ENCODE measurements around the gene SRPK1.
"Not testable (repeated sequence)": the region's sequence is repeated elsewhere in the genome, so short reads cannot be mapped to it uniquely, and the experiment has no call there.

The SRPK1 gene

GRCh38 chr6:35909571-35909970 is 11.3 kb downstream of the SRPK1 start:
- Histone ChIP-seq H3K36me3 (ENCODE audit: control insufficient read depth, low read depth, low read length) (peaks cover 55% of the 10 kb centered on the region), H3K9me3 (ENCODE audit: control insufficient read depth, low read depth, low read length) (peaks cover 23% of the 10 kb centered on the region)
- not testable (repeated sequence) for H3K27me3 ChIP-seq (ENCODE audit: control insufficient read depth, insufficient read depth, low read length); H3K27ac ChIP-seq (ENCODE audit: low read length); H3K4me1 ChIP-seq (ENCODE audit: control insufficient read depth, low read depth, low read length); H3K9ac ChIP-seq (ENCODE audit: low read length); H3K4me3 ChIP-seq (ENCODE audit: low read length)

- Histone ChIP-seq H3K9me3 (ENCODE audit: control insufficient read depth, low read depth, low read length) (peaks cover 23% of the 10 kb centered on the region), H3K36me3 (ENCODE audit: control insufficient read depth, low read depth, low read length) (peaks cover 55% of the 10 kb centered on the region)
- not testable (repeated sequence) for H3K4me3 ChIP-seq (ENCODE audit: low read length); H3K9ac ChIP-seq (ENCODE audit: low read length); H3K4me1 ChIP-seq (ENCODE audit: control insufficient read depth, low read depth, low read length); H3K27ac ChIP-seq (ENCODE audit: low read length); H3K27me3 ChIP-seq (ENCODE audit: control insufficient read depth, insufficient read depth, low read length)
Measured at GRCh38 chr6:35908753-35909401, 12.0 kb downstream of the SRPK1 start.

- Histone ChIP-seq H3K4me1 (ENCODE audit: control insufficient read depth, low read depth, low read length) (no peaks in the 10 kb centered on the region), H3K27ac (ENCODE audit: low read length) (no peak overlapping the region), H3K4me3 (ENCODE audit: low read length) (no peak overlapping the region), H3K36me3 (ENCODE audit: control insufficient read depth, low read depth, low read length) (peaks cover 55% of the 10 kb centered on the region), H3K27me3 (ENCODE audit: control insufficient read depth, insufficient read depth, low read length) (no peaks in the 10 kb centered on the region), H3K9me3 (ENCODE audit: control insufficient read depth, low read depth, low read length) (peaks cover 23% of the 10 kb centered on the region), H3K9ac (ENCODE audit: low read length) (no peak overlapping the region)
Measured at GRCh38 chr6:35907750-35908149, 13.1 kb downstream of the SRPK1 start.

- no peaks in the 10 kb centered on the region for H3K27me3 ChIP-seq (ENCODE audit: control insufficient read depth, insufficient read depth, low read length)
- H3K4me1 ChIP-seq (ENCODE audit: control insufficient read depth, low read depth, low read length): no peaks in the 10 kb centered on the region
- peaks cover 23% of the 10 kb centered on the region for H3K9me3 ChIP-seq (ENCODE audit: control insufficient read depth, low read depth, low read length)
- no peak overlapping the region for H3K4me3 ChIP-seq (ENCODE audit: low read length)
- peaks cover 49% of the 10 kb centered on the region for H3K36me3 ChIP-seq (ENCODE audit: control insufficient read depth, low read depth, low read length)
- H3K27ac ChIP-seq (ENCODE audit: low read length): no peak overlapping the region
- no peak overlapping the region for H3K9ac ChIP-seq (ENCODE audit: low read length)
Measured at GRCh38 chr6:35906499-35906846, 14.4 kb downstream of the SRPK1 start.

GRCh38 chr6:35905841-35906498 is 14.9 kb downstream of the SRPK1 start:
- Histone ChIP-seq H3K4me1 (ENCODE audit: control insufficient read depth, low read depth, low read length) (no peaks in the 10 kb centered on the region), H3K36me3 (ENCODE audit: control insufficient read depth, low read depth, low read length) (peaks cover 45% of the 10 kb centered on the region), H3K9ac (ENCODE audit: low read length) (no peak overlapping the region), H3K27me3 (ENCODE audit: control insufficient read depth, insufficient read depth, low read length) (no peaks in the 10 kb centered on the region), H3K4me3 (ENCODE audit: low read length) (no peak overlapping the region), H3K27ac (ENCODE audit: low read length) (no peak overlapping the region), H3K9me3 (ENCODE audit: control insufficient read depth, low read depth, low read length) (peaks cover 20% of the 10 kb centered on the region)

GRCh38 chr6:35905141-35905785 is 15.6 kb downstream of the SRPK1 start:
- Histone ChIP-seq H3K4me3 (ENCODE audit: low read length) (no peak overlapping the region), H3K27me3 (ENCODE audit: control insufficient read depth, insufficient read depth, low read length) (no peaks in the 10 kb centered on the region), H3K36me3 (ENCODE audit: control insufficient read depth, low read depth, low read length) (peaks cover 38% of the 10 kb centered on the region), H3K4me1 (ENCODE audit: control insufficient read depth, low read depth, low read length) (no peaks in the 10 kb centered on the region), H3K9me3 (ENCODE audit: control insufficient read depth, low read depth, low read length) (peaks cover 15% of the 10 kb centered on the region), H3K9ac (ENCODE audit: low read length) (no peak overlapping the region), H3K27ac (ENCODE audit: low read length) (no peak overlapping the region)

GRCh38 chr6:35903679-35904078 is 17.2 kb downstream of the SRPK1 start:
- peaks cover 3% of the 10 kb centered on the region for H3K9me3 ChIP-seq (ENCODE audit: control insufficient read depth, low read depth, low read length)
- no peak overlapping the region for H3K9ac ChIP-seq (ENCODE audit: low read length)
- peaks cover 29% of the 10 kb centered on the region for H3K36me3 ChIP-seq (ENCODE audit: control insufficient read depth, low read depth, low read length)
- H3K4me3 ChIP-seq (ENCODE audit: low read length): no peak overlapping the region
- no peaks in the 10 kb centered on the region for H3K27me3 ChIP-seq (ENCODE audit: control insufficient read depth, insufficient read depth, low read length)
- no peaks in the 10 kb centered on the region for H3K4me1 ChIP-seq (ENCODE audit: control insufficient read depth, low read depth, low read length)
- H3K27ac ChIP-seq (ENCODE audit: low read length): no peak overlapping the region

GRCh38 chr6:35900448-35900847 is 20.4 kb downstream of the SRPK1 start:
- Histone ChIP-seq H3K27ac (ENCODE audit: low read length) (no peak overlapping the region), H3K36me3 (ENCODE audit: control insufficient read depth, low read depth, low read length) (peaks cover 22% of the 10 kb centered on the region), H3K9me3 (ENCODE audit: control insufficient read depth, low read depth, low read length) (no peaks in the 10 kb centered on the region), H3K4me1 (ENCODE audit: control insufficient read depth, low read depth, low read length) (peaks cover 8% of the 10 kb centered on the region), H3K4me3 (ENCODE audit: low read length) (no peak overlapping the region), H3K9ac (ENCODE audit: low read length) (no peak overlapping the region), H3K27me3 (ENCODE audit: control insufficient read depth, insufficient read depth, low read length) (no peaks in the 10 kb centered on the region)

- H3K27ac ChIP-seq (ENCODE audit: low read length): no peak overlapping the region
- H3K9ac ChIP-seq (ENCODE audit: low read length): no peak overlapping the region
- peaks cover 7% of the 10 kb centered on the region for H3K36me3 ChIP-seq (ENCODE audit: control insufficient read depth, low read depth, low read length)
- H3K4me3 ChIP-seq (ENCODE audit: low read length): no peak overlapping the region
- no peaks in the 10 kb centered on the region for H3K27me3 ChIP-seq (ENCODE audit: control insufficient read depth, insufficient read depth, low read length)
- H3K9me3 ChIP-seq (ENCODE audit: control insufficient read depth, low read depth, low read length): no peaks in the 10 kb centered on the region
- peaks cover 13% of the 10 kb centered on the region for H3K4me1 ChIP-seq (ENCODE audit: control insufficient read depth, low read depth, low read length)
Measured at GRCh38 chr6:35898003-35898402, 22.9 kb downstream of the SRPK1 start.

- Histone ChIP-seq H3K27ac (ENCODE audit: low read length) (no peak overlapping the region), H3K27me3 (ENCODE audit: control insufficient read depth, insufficient read depth, low read length) (no peaks in the 10 kb centered on the region), H3K36me3 (ENCODE audit: control insufficient read depth, low read depth, low read length) (peaks cover 3% of the 10 kb centered on the region), H3K9ac (ENCODE audit: low read length) (no peak overlapping the region), H3K4me3 (ENCODE audit: low read length) (no peak overlapping the region), H3K9me3 (ENCODE audit: control insufficient read depth, low read depth, low read length) (no peaks in the 10 kb centered on the region), H3K4me1 (ENCODE audit: control insufficient read depth, low read depth, low read length) (peaks cover 13% of the 10 kb centered on the region)
Measured at GRCh38 chr6:35897486-35897885, 23.4 kb downstream of the SRPK1 start.

- H3K9ac ChIP-seq (ENCODE audit: low read length): no peak overlapping the region
- peaks cover 3% of the 10 kb centered on the region for H3K36me3 ChIP-seq (ENCODE audit: control insufficient read depth, low read depth, low read length)
- no peaks in the 10 kb centered on the region for H3K27me3 ChIP-seq (ENCODE audit: control insufficient read depth, insufficient read depth, low read length)
- peaks cover 13% of the 10 kb centered on the region for H3K4me1 ChIP-seq (ENCODE audit: control insufficient read depth, low read depth, low read length)
- H3K9me3 ChIP-seq (ENCODE audit: control insufficient read depth, low read depth, low read length): no peaks in the 10 kb centered on the region
- H3K27ac ChIP-seq (ENCODE audit: low read length): no peak overlapping the region
- H3K4me3 ChIP-seq (ENCODE audit: low read length): no peak overlapping the region
Measured at GRCh38 chr6:35897036-35897435, 23.9 kb downstream of the SRPK1 start.

- H3K27me3 ChIP-seq (ENCODE audit: control insufficient read depth, insufficient read depth, low read length): no peaks in the 10 kb centered on the region
- peaks cover 3% of the 10 kb centered on the region for H3K36me3 ChIP-seq (ENCODE audit: control insufficient read depth, low read depth, low read length)
- H3K27ac ChIP-seq (ENCODE audit: low read length): no peak overlapping the region
- H3K9ac ChIP-seq (ENCODE audit: low read length): no peak overlapping the region
- no peaks in the 10 kb centered on the region for H3K9me3 ChIP-seq (ENCODE audit: control insufficient read depth, low read depth, low read length)
- H3K4me1 ChIP-seq (ENCODE audit: control insufficient read depth, low read depth, low read length): peaks cover 13% of the 10 kb centered on the region
- H3K4me3 ChIP-seq (ENCODE audit: low read length): no peak overlapping the region
Measured at GRCh38 chr6:35896228-35896627, 24.7 kb downstream of the SRPK1 start.

All from iPS-18a (cell line).